ENCODE results near the gene IL36A. TPM values are rescaled to one million over a fixed set of nuclear protein-coding genes. Genes with fewer than 3 reads are reported as not detected.

The IL36A gene
- total and polyA plus RNA-seq, 5 donors: not detected

DNA sequence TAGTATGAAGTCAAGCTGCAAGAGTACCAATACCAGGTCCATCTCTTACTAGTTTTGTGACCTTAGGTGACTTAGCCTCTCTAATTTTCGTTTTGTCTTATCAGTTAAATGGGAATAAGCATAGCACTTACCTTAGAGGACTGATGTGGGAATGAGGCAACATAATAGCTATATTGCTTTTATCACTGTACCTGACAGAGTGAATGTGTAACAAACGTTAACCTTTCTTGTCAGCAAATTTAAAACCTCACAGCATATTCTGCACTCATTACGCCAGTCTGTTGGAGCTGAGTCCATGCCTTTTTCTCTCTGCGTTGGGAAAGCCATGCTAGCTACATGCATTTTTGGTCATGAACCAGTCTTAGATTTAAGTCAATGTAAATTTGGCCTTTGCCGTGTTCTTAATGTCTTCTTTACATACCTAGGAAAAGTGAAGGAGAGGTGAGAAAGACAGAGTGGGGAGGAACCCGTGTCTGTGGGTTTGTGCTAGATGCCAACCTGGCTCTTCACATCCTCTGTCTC lies 47.2 kb downstream of the IL36A start, which contains the start of gene IL36B:
IL36B (minus strand) TSS at position 472 of the 522 bp plus-strand sequence.
- no peak for ATAC-seq
- WGBS: 69% methylated on average over 6 of the region's 6 CpGs
- H3K27me3 ChIP-seq (ENCODE audit: control insufficient read depth, insufficient read depth): no peaks in the 10 kb centered on the region
- no peak within 1 kb of the TSS for H3K27ac ChIP-seq (ENCODE audit: low read length)
- intact Hi-C loops (cut with DNase I): no loop called here
- no peaks in the 10 kb centered on the region for H3K4me1 ChIP-seq (ENCODE audit: control insufficient read depth, insufficient read depth, low read length)
- no peak for DNase-seq
- H3K9me3 ChIP-seq (ENCODE audit: control insufficient read depth, low read length): no peaks in the 10 kb centered on the region
- H3K4me3 ChIP-seq (ENCODE audit: low read length): no peak within 1 kb of the TSS

DNA sequence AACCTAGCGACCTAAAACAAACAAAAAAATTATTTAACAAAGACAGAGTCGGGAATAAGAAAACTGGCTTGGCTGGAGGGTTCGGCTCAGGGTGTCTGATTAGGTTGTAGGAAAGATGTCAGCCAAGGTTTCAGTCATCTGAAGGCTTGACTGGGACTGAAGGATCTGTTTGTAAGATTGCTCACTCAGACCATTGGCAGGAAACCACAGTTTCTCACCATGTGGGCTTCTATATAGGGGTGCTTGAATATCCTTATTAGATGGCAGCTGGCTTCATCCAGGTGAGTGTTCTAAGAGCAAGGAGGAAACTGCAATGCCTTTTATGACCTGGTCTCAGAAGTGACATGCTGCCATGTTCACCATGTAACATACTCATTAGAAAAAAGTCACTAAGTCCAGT lies 48.4 kb downstream of the IL36A start:
- intact Hi-C loops (cut with DNase I): no loop called here
- ATAC-seq: no peak
- 71% methylated on average over 3 of the region's 3 CpGs for WGBS
- no peak overlapping the region for H3K27ac ChIP-seq (ENCODE audit: low read length)
- no peaks in the 10 kb centered on the region for H3K9me3 ChIP-seq (ENCODE audit: control insufficient read depth, low read length)
- no peaks in the 10 kb centered on the region for H3K27me3 ChIP-seq (ENCODE audit: control insufficient read depth, insufficient read depth)
- H3K4me1 ChIP-seq (ENCODE audit: control insufficient read depth, insufficient read depth, low read length): no peaks in the 10 kb centered on the region
- DNase-seq: no peak
- H3K4me3 ChIP-seq (ENCODE audit: low read length): no peak overlapping the region

DNA sequence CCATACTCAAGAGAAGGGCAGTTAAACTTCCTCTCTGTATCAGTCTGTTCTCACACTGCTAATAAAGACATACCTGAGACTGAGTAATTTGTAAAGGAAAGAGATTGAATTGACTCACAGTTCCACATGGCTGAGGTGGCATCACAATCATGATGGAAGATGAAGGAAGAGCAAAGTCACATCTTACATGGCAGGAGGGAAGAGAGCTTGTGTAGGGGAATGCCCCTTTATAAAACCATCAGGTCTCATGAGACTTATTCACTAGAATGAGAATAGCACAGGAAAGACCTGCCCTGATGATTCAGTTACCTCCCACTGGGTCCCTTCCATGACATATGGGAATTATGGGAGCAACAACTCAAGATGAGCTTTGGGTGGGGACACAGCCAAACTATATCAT lies 48.8 kb downstream of the IL36A start:
- intact Hi-C loops (cut with DNase I): no loop called here
- DNase-seq: no peak
- no peak overlapping the region for H3K27ac ChIP-seq (ENCODE audit: low read length)
- no peaks in the 10 kb centered on the region for H3K4me1 ChIP-seq (ENCODE audit: control insufficient read depth, insufficient read depth, low read length)
- ATAC-seq: no peak
- H3K27me3 ChIP-seq (ENCODE audit: control insufficient read depth, insufficient read depth): no peaks in the 10 kb centered on the region
- no peak overlapping the region for H3K4me3 ChIP-seq (ENCODE audit: low read length)
- H3K9me3 ChIP-seq (ENCODE audit: control insufficient read depth, low read length): no peaks in the 10 kb centered on the region

DNA sequence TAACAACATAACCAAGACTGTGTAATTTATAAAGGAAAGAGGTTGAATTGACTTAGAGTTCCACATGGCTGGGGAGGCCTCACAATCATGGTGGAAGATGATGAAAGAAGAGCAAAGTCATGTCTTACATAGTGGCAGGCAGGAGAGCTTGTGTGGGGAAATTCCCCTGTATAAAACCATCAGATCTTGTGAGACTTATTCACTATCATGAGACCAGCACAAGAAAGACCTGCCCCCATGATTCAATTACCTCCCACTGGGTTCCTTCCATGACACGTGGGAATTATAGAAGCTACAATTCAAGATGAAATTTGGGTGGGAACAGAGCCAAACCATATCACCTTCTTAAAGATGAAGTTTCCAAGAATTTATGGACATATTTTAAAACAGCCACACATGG lies 51.3 kb downstream of the IL36A start:
- Histone ChIP-seq H3K4me1 (ENCODE audit: control insufficient read depth, insufficient read depth, low read length) (no peaks in the 10 kb centered on the region), H3K4me3 (ENCODE audit: low read length) (no peak overlapping the region), H3K27me3 (ENCODE audit: control insufficient read depth, insufficient read depth) (no peaks in the 10 kb centered on the region), H3K27ac (ENCODE audit: low read length) (no peak overlapping the region), H3K9me3 (ENCODE audit: control insufficient read depth, low read length) (no peaks in the 10 kb centered on the region)
- intact Hi-C loops (cut with DNase I): no loop called here
- DNase-seq (no peak), ATAC-seq (no peak)
- WGBS: 62% methylated on average over 1 of the region's 1 CpG

DNA sequence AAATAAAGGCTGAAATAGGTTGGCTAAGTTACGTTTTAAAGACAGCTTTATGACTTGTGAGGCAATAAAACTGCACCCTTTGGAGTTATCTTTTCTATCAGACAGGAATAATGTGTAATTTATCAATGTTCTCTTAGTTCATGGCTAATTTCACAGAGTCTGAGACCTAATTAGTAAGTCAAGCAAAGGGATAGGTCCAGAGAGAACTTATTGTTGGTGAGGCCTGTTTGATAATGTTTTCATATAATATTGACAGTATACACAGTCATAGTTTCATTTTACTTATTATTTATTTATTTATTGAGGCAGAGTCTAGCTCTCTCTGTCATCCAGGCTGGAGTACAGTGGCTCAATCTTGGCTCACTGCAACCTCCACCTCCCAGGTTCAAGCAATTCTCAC lies 51.9 kb downstream of the IL36A start:
- H3K4me3 ChIP-seq (ENCODE audit: low read length): no peak overlapping the region
- H3K27ac ChIP-seq (ENCODE audit: low read length): no peak overlapping the region
- intact Hi-C loops (cut with DNase I): no loop called here
- H3K27me3 ChIP-seq (ENCODE audit: control insufficient read depth, insufficient read depth): no peaks in the 10 kb centered on the region
- H3K9me3 ChIP-seq (ENCODE audit: control insufficient read depth, low read length): no peaks in the 10 kb centered on the region
- ATAC-seq: no peak
- no peak for DNase-seq
- 76% methylated on average over 1 of the region's 1 CpG for WGBS
- H3K4me1 ChIP-seq (ENCODE audit: control insufficient read depth, insufficient read depth, low read length): no peaks in the 10 kb centered on the region

Other genes with a start within 250 kb of the IL36A start
- gene CKAP2L, start 240.8 kb upstream of the IL36A start, total RNA-seq: under 1 TPM in 2 of 4 donors, not detected in 2; 0.26 to 0.46 TPM
- gene CKAP2L, start 240.8 kb upstream of the IL36A start, polyA plus RNA-seq: not detected
- not detected for gene IL1A, start 221.0 kb upstream of the IL36A start, total RNA-seq
- gene IL1A, start 221.0 kb upstream of the IL36A start, polyA plus RNA-seq: not detected
- gene IL1B, start 168.7 kb upstream of the IL36A start, total RNA-seq: 1 to 10 TPM in 2 of 4 donors, under 1 TPM in 1, not detected in 1; 0.14 to 2.1 (median 1.7) TPM
- 0.70 TPM for gene IL1B, start 168.7 kb upstream of the IL36A start, polyA plus RNA-seq
- not detected for gene IL37, start 94.3 kb upstream of the IL36A start, total RNA-seq
- not detected for gene IL37, start 94.3 kb upstream of the IL36A start, polyA plus RNA-seq
- not detected for gene IL36G, start 27.5 kb upstream of the IL36A start, total RNA-seq
- not detected for gene IL36G, start 27.5 kb upstream of the IL36A start, polyA plus RNA-seq
- gene IL36B, start 47.4 kb downstream of the IL36A start, total RNA-seq: not detected
- gene IL36B, start 47.4 kb downstream of the IL36A start, polyA plus RNA-seq: not detected
- not detected for gene IL36RN, start 53.7 kb downstream of the IL36A start, total RNA-seq
- not detected for gene IL36RN, start 53.7 kb downstream of the IL36A start, polyA plus RNA-seq
- not detected for gene IL1F10, start 62.5 kb downstream of the IL36A start, total RNA-seq
- not detected for gene IL1F10, start 62.5 kb downstream of the IL36A start, polyA plus RNA-seq
- 1 to 10 TPM in 1 of 4 donors, under 1 TPM in 3; 0.45 to 1.1 (median 0.78) TPM for gene IL1RN, start 122.1 kb downstream of the IL36A start, total RNA-seq
- gene IL1RN, start 122.1 kb downstream of the IL36A start, polyA plus RNA-seq: 0.54 TPM
- gene PSD4, start 168.5 kb downstream of the IL36A start, total RNA-seq: 1 to 10 TPM; 2.0 to 4.0 (median 3.3) TPM
- gene PSD4, start 168.5 kb downstream of the IL36A start, polyA plus RNA-seq: 1.0 TPM